ENCODE results near the gene MBD3.

Gene MBD3

GRCh38 chr19:1626417-1627010 lies 33.8 kb upstream of the MBD3 start:
- no peak for TF ChIP-seq CTCF (IDR thresholded peaks at IDR 0.05; ENCODE audit: control insufficient read depth, extremely low read depth, insufficient read depth)
- no peak overlapping the region for H3K4me3 ChIP-seq (ENCODE audit: low read depth, low read length)
- DNase-seq (ENCODE audit: low read depth), result no peak

GRCh38 chr19:1624458-1624857 lies 31.8 kb upstream of the MBD3 start:
- H3K4me3 ChIP-seq (ENCODE audit: low read depth, low read length), result no peak overlapping the region
- DNase-seq (ENCODE audit: low read depth), result no peak
- TF ChIP-seq CTCF (IDR thresholded peaks at IDR 0.05; ENCODE audit: control insufficient read depth, extremely low read depth, insufficient read depth), result peak; percentile 43

GRCh38 chr19:1622541-1622940 lies 29.9 kb upstream of the MBD3 start:
- no peak for DNase-seq (ENCODE audit: low read depth)
- H3K4me3 ChIP-seq (ENCODE audit: low read depth, low read length), result no peak overlapping the region
- TF ChIP-seq CTCF (IDR thresholded peaks at IDR 0.05; ENCODE audit: control insufficient read depth, extremely low read depth, insufficient read depth), result no peak

- DNase-seq (ENCODE audit: low read depth), result no peak
- no peak for TF ChIP-seq CTCF (IDR thresholded peaks at IDR 0.05; ENCODE audit: control insufficient read depth, extremely low read depth, insufficient read depth)
- no peak overlapping the region for H3K4me3 ChIP-seq (ENCODE audit: low read depth, low read length)
Measured at GRCh38 chr19:1622007-1622406, 29.3 kb upstream of the MBD3 start.

- TF ChIP-seq CTCF (IDR thresholded peaks at IDR 0.05; ENCODE audit: control insufficient read depth, extremely low read depth, insufficient read depth), result no peak
- no peak for DNase-seq (ENCODE audit: low read depth)
- no peak overlapping the region for H3K4me3 ChIP-seq (ENCODE audit: low read depth, low read length)
Measured at GRCh38 chr19:1621574-1621973, 28.9 kb upstream of the MBD3 start.

- no peak for DNase-seq (ENCODE audit: low read depth)
- no peak overlapping the region for H3K4me3 ChIP-seq (ENCODE audit: low read depth, low read length)
- no peak for TF ChIP-seq CTCF (IDR thresholded peaks at IDR 0.05; ENCODE audit: control insufficient read depth, extremely low read depth, insufficient read depth)
Measured at GRCh38 chr19:1621021-1621420, 28.4 kb upstream of the MBD3 start.

GRCh38 chr19:1620502-1620901 lies 27.8 kb upstream of the MBD3 start:
- TF ChIP-seq CTCF (IDR thresholded peaks at IDR 0.05; ENCODE audit: control insufficient read depth, extremely low read depth, insufficient read depth), result no peak
- H3K4me3 ChIP-seq (ENCODE audit: low read depth, low read length), result no peak overlapping the region
- no peak for DNase-seq (ENCODE audit: low read depth)
